GM23248 (cell line): ENCODE measurements around the gene ZNF212. TPM values are rescaled to one million over a fixed set of nuclear protein-coding genes. Genes with fewer than 3 reads are reported as not detected.

ENCODE experiments used
- DNase-seq: peaks from one replicate; pipeline ENCODE4 v3.0.0-alpha.2; 2015
- H2AFZ ChIP-seq: fragments of 200-600 bp; sonication (generic); 2 replicates; pipeline ENCODE4 v1.6.1; 2016; ENCODE audit warnings: antibody characterized with exemption
- H3F3A ChIP-seq: fragments of 200-600 bp; sonication (generic); 2 replicates; pipeline ENCODE4 v1.6.1; 2016; ENCODE audit warnings: mild to moderate bottlenecking, antibody characterized with exemption, mixed run types; ENCODE audit not compliant: insufficient read depth
- H3K27ac ChIP-seq: fragments of 200-600 bp; sonication (generic); 2 replicates; pipeline ENCODE4 v1.5.1; 2016; ENCODE audit warnings: mild to moderate bottlenecking
- H3K27me3 ChIP-seq: fragments of 200-600 bp; sonication (generic); replicated peaks from 2 replicates; pipeline ENCODE4 v1.6.1; 2016; ENCODE audit warnings: mild to moderate bottlenecking; ENCODE audit not compliant: insufficient read depth
- H3K36me3 ChIP-seq: fragments of 200-600 bp; sonication (generic); 2 replicates; pipeline ENCODE4 v1.6.1; 2016; ENCODE audit warnings: low read depth, mild to moderate bottlenecking
- H3K4me1 ChIP-seq: fragments of 200-600 bp; sonication (generic); 2 replicates; pipeline ENCODE4 v1.6.1; 2016; ENCODE audit warnings: mild to moderate bottlenecking; ENCODE audit not compliant: insufficient read depth
- H3K4me2 ChIP-seq: fragments of 200-600 bp; sonication (generic); one replicate; pipeline ENCODE4 v1.6.1; 2016; ENCODE audit warnings: mild to moderate bottlenecking; ENCODE audit not compliant: unreplicated experiment
- H3K4me3 ChIP-seq: fragments of 200-600 bp; sonication (generic); 2 replicates; pipeline ENCODE4 v1.5.1; 2016; ENCODE audit warnings: mild to moderate bottlenecking
- H3K79me2 ChIP-seq: fragments of 200-600 bp; sonication (generic); 2 replicates; pipeline ENCODE4 v1.6.1; 2016; ENCODE audit warnings: mild to moderate bottlenecking; ENCODE audit not compliant: insufficient read depth
- H3K9ac ChIP-seq: fragments of 200-600 bp; sonication (generic); 2 replicates; pipeline ENCODE4 v1.6.1; 2016; ENCODE audit warnings: mild to moderate bottlenecking
- H3K9me2 ChIP-seq: fragments of 200-600 bp; sonication (generic); 2 replicates; pipeline ENCODE4 v1.6.1; 2016; ENCODE audit warnings: mixed run types, mild to moderate bottlenecking, moderate library complexity; ENCODE audit not compliant: insufficient read depth
- H3K9me3 ChIP-seq: fragments of 200-600 bp; sonication (generic); one replicate; pipeline ENCODE4 v1.6.1; 2017; ENCODE audit warnings: low read depth
- H4K20me1 ChIP-seq: fragments of 200-600 bp; sonication (generic); 2 replicates; pipeline ENCODE4 v1.6.0; 2016; ENCODE audit not compliant: insufficient read depth
- EZH2 ChIP-seq: fragments of 200-600 bp; sonication (generic); IDR thresholded peaks from 2 replicates; pipeline ENCODE4 v1.6.1; 2018; ENCODE audit warnings: antibody characterized with exemption, mild to moderate bottlenecking; ENCODE audit not compliant: insufficient read depth, poor library complexity, severe bottlenecking
- EZH2phosphoT487 ChIP-seq: fragments of 200-600 bp; sonication (generic); IDR thresholded peaks from 2 replicates; pipeline ENCODE4 v1.6.1; 2018; ENCODE audit warnings: antibody characterized with exemption, moderate library complexity, mild to moderate bottlenecking, low read depth; ENCODE audit not compliant: insufficient read depth
- WGBS, 2 experiments: methylation state at CpG; one replicate each; pipeline ENCODE4 v1.1.6; 2015 to 2017; ENCODE audit warnings: low lambda C conversion rate in 2 of 2, low coverage in 1 of 2; ENCODE audit errors: missing lambda C conversion rate in 2 of 2; 5-methylcytosine and 5-hydroxymethylcytosine counted together
- in situ Hi-C: fragments of 300-500 bp; cut with MboI; formaldehyde crosslinking; loops from 2 replicates; pipeline ENCODE4 v1.15.0; 2020
- polyA plus RNA-seq: library from polyadenylated mRNA; unstranded; fragments of >200 nt; fragmentation: Nextera tagmentation; extraction: Ambion mirVana; gene quantifications from 2 replicates; pipeline ENCODE4 v1.2.1, GENCODE V29; 2016
- total RNA-seq: library from RNA; depleted of rRNA; stranded (reverse); fragments of >200 nt; shearing (Covaris generic); gene quantifications from 2 replicates; pipeline ENCODE4 v1.2.3, GENCODE V29; 2014

ZNF212 gene
- total and polyA plus RNA-seq, 2 experiments from 2014 or later: 4.1 to 5.3 TPM

- no peak overlapping the region for H3K4me2 ChIP-seq
- H3K27me3 ChIP-seq: no peaks in the 10 kb centered on the region
- H3K9me2 ChIP-seq: no peaks in the 10 kb centered on the region
- H3K9me3 ChIP-seq: no peaks in the 10 kb centered on the region
- no peak overlapping the region for H3K4me3 ChIP-seq
- H3K36me3 ChIP-seq: peaks cover 60% of the 10 kb centered on the region
- peaks cover 2% of the 10 kb centered on the region; the same call in 1 of the 2 replicates for H3K4me1 ChIP-seq
- in situ Hi-C loops: no loop called here
- DNase-seq: peak; percentile 72
- WGBS, 2 experiments: 58 to 59% methylated on average over 7 of the region's 7 CpGs
- no peak overlapping the region for H2AFZ ChIP-seq
- no peak overlapping the region for H3K27ac ChIP-seq
- no peaks in the 10 kb centered on the region for H3F3A ChIP-seq
- H4K20me1 ChIP-seq: no peaks in the 10 kb centered on the region
- TF ChIP-seq EZH2phosphoT487: no peak
- TF ChIP-seq EZH2: no peak
- peaks cover 39% of the 10 kb centered on the region for H3K79me2 ChIP-seq
- no peak overlapping the region for H3K9ac ChIP-seq
These were observed 29.8 kb upstream of the ZNF212 start for GRCh38 chr7:149209518-149210269.

- WGBS, 2 experiments: 80 to 84% methylated on average over 11 of the region's 11 CpGs
- no peaks in the 10 kb centered on the region for H3F3A ChIP-seq
These were observed 28.9 kb upstream of the ZNF212 start for GRCh38 chr7:149210551-149210950.

GRCh38 chr7:149214020-149214720 is 25.3 kb upstream of the ZNF212 start:
- in situ Hi-C loops: no loop called here
- no peak overlapping the region for H3K4me3 ChIP-seq
- H3K9me3 ChIP-seq: no peaks in the 10 kb centered on the region
- H3K27me3 ChIP-seq: no peaks in the 10 kb centered on the region
- WGBS, 2 experiments: 41 to 47% methylated on average over 6 to 7 of the region's 7 CpGs
- no peak for DNase-seq
- peaks cover 14% of the 10 kb centered on the region for H3K4me1 ChIP-seq
- H2AFZ ChIP-seq: no peak overlapping the region
- peaks cover 32% of the 10 kb centered on the region for H3K79me2 ChIP-seq
- H3K9ac ChIP-seq: no peak overlapping the region
- peaks cover 66% of the 10 kb centered on the region for H3K36me3 ChIP-seq
- TF ChIP-seq EZH2phosphoT487: no peak
- TF ChIP-seq EZH2: no peak
- no peaks in the 10 kb centered on the region for H3K9me2 ChIP-seq
- no peaks in the 10 kb centered on the region for H4K20me1 ChIP-seq
- no peak overlapping the region for H3K4me2 ChIP-seq
- H3K27ac ChIP-seq: no peak overlapping the region
- H3F3A ChIP-seq: peaks cover 12% of the 10 kb centered on the region; the same call in 1 of the 2 replicates

More at GRCh38 chr7:149210551-149210950, 28.9 kb upstream of the ZNF212 start:
- no peak overlapping the region for H3K4me2 ChIP-seq
- H3K4me1 ChIP-seq: peaks cover 2% of the 10 kb centered on the region; the same call in 1 of the 2 replicates
- peaks cover 31% of the 10 kb centered on the region for H3K79me2 ChIP-seq
- in situ Hi-C loops: no loop called here
- H3K9me3 ChIP-seq: no peaks in the 10 kb centered on the region
- no peak overlapping the region for H2AFZ ChIP-seq
- TF ChIP-seq EZH2phosphoT487: no peak
- no peak for TF ChIP-seq EZH2
- no peak overlapping the region for H3K27ac ChIP-seq
- no peaks in the 10 kb centered on the region for H3K27me3 ChIP-seq
- H4K20me1 ChIP-seq: no peaks in the 10 kb centered on the region
- H3K9me2 ChIP-seq: no peaks in the 10 kb centered on the region
- DNase-seq: no peak
- no peak overlapping the region for H3K4me3 ChIP-seq
- H3K9ac ChIP-seq: no peak overlapping the region
- peaks cover 67% of the 10 kb centered on the region for H3K36me3 ChIP-seq

- TF ChIP-seq EZH2phosphoT487: no peak
- no peak for TF ChIP-seq EZH2
- Histone ChIP-seq H3K9me2 (no peaks in the 10 kb centered on the region), H2AFZ (no peak overlapping the region), H3K36me3 (peaks cover 50% of the 10 kb centered on the region), H3F3A (peaks cover 20% of the 10 kb centered on the region), H3K4me3 (no peak overlapping the region), H3K4me1 (peaks cover 26% of the 10 kb centered on the region), H3K79me2 (peaks cover 32% of the 10 kb centered on the region), H3K27me3 (no peaks in the 10 kb centered on the region), H3K9me3 (no peaks in the 10 kb centered on the region), H3K27ac (no peak overlapping the region), H3K4me2 (no peak overlapping the region), H4K20me1 (no peaks in the 10 kb centered on the region), H3K9ac (no peak overlapping the region)
- 59 to 62% methylated on average over 2 of the region's 2 CpGs for WGBS, 2 experiments
- in situ Hi-C loops: no loop called here
- no peak for DNase-seq
These were observed 23.0 kb upstream of the ZNF212 start for GRCh38 chr7:149216402-149216801.
